Measurements from ENCODE around the gene DPM1.

The DPM1 gene

DNA sequence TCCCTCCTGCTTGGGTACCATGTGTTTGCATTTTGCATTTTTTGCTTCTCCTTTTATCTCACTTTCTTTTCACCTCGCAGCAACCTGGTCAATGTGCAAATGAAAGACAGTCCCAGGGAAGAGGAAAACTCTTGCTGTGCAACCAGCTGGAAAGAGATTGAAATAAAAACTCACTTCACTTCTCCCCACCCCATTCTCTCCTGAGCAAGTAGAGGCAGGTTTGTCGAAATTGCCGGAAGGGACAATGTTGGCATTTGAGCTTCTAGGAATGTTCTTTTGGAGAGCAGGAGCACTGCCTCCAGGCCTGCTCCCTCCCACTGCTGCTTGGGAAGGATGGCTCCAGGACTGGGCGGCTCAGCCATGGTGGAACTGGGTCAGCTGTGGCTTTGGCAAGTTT, 34.0 kb upstream of the DPM1 start:
- no peak for DNase-seq (ENCODE audit: low read depth)
- TF ChIP-seq, protein P1, sequence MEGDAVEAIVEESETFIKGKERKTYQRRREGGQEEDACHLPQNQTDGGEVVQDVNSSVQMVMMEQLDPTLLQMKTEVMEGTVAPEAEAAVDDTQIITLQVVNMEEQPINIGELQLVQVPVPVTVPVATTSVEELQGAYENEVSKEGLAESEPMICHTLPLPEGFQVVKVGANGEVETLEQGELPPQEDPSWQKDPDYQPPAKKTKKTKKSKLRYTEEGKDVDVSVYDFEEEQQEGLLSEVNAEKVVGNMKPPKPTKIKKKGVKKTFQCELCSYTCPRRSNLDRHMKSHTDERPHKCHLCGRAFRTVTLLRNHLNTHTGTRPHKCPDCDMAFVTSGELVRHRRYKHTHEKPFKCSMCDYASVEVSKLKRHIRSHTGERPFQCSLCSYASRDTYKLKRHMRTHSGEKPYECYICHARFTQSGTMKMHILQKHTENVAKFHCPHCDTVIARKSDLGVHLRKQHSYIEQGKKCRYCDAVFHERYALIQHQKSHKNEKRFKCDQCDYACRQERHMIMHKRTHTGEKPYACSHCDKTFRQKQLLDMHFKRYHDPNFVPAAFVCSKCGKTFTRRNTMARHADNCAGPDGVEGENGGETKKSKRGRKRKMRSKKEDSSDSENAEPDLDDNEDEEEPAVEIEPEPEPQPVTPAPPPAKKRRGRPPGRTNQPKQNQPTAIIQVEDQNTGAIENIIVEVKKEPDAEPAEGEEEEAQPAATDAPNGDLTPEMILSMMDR (conservative IDR thresholded peaks at IDR 0.05; ENCODE audit: low read depth, low read length) = no peak

DNA sequence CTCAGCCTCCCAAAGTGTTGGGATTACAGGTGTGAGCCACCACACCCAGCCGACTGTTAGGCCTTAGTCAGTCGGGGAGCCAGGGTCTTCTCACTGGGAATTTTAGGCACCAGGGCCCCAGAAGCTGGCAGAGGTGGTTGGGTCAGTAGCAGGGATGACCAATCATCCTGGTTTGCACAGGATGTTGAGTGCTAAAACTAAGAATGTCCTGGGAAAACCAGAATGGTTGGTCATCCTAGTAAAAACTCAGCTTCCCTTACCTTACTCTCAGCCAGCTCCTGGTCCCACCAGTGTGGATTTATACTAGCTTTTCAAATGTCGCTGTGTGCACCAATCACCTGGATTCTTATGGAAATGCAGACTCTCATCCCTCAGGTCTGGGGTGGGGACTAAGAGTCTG, 32.7 kb upstream of the DPM1 start:
- TF ChIP-seq, protein P1 (conservative IDR thresholded peaks at IDR 0.05; ENCODE audit: low read depth, low read length) = no peak

More for the DNA sequence above, 34.0 kb upstream of the DPM1 start:
- H3K4me3 ChIP-seq (ENCODE audit: low read depth, low read length) = no peak overlapping the region

DNA sequence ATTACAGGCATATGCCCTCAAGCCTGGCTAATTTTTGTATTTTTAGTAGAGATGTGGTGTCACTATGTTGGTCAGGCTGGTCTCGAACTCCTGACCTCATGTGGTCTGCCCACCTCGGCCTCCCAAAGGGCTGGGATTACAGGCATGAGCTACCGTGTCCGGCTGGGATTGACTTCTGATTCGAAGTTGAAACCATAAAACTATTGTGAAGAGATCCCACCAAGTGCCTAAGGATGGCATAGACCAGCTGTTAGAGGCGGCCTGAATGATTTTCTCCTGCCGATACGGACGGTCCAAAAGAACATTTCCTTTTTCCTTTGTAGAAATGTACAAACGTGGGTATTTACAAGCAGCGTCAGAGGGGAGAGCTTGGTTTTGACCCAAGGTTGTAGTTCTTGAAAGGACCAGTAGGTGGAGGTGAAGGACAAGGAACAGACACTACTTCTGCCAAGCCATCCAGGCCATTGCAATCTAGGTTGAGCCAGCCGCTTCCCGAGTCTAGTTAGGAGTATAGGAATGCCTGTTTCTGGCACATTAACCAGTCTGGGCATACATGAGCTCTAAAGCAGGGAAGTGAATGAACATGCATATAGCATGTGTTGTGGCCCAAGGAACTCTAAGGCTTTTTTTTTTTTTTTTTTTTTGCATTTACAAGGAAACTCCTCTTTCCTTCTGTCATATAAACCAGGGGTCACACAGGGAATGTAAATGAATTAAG, 29.3 kb upstream of the DPM1 start:
- DNase-seq (ENCODE audit: low read depth) = peak; percentile 94
- TF ChIP-seq, protein P1 (conservative IDR thresholded peaks at IDR 0.05; ENCODE audit: low read depth, low read length) = peak; percentile 90
- no peak overlapping the region for H3K4me3 ChIP-seq (ENCODE audit: low read depth, low read length)

More for the DNA sequence above, 32.7 kb upstream of the DPM1 start:
- no peak overlapping the region for H3K4me3 ChIP-seq (ENCODE audit: low read depth, low read length)
- no peak for DNase-seq (ENCODE audit: low read depth)

DNA sequence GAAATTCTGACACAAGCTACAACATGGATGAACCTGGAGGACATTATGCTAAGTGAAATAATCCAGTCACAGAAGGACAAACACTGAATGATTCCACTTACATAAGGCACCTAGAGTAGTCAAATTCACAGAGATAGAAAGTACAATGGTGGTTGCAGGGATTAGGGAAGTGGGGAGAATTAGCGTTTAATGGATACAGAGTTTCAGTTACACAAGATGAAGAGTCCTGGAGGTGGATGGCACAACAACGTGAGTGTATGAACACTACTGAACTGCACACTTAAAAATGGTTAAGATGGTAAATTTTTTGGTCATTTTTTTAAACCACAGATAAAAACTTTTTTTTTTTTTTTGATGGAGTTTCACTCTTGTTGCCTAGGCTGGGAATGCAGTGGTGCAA, 25.0 kb upstream of the DPM1 start:
- no peak for DNase-seq (ENCODE audit: low read depth)
- TF ChIP-seq, protein P1 (conservative IDR thresholded peaks at IDR 0.05; ENCODE audit: low read depth, low read length) = no peak
- H3K4me3 ChIP-seq (ENCODE audit: low read depth, low read length) = no peak overlapping the region

DNA sequence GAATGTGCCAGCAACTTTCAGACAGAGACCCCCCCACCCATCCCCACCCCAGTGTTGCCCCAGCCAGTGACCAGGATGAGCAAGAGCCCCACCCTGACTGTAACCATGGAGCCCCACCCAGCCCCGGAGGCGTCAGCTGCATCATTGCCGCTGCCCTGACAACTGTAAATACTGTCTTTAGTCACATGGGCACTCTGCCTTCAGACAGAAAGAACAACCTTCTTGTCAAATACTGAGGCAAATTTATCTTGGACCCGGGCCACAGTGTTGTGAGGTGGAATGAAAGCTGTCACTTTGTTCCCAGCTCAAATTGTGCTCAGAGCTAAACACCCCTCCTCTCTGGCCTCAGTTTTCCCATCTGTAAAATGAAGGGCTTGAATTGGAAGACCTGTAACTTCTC, 24.0 kb upstream of the DPM1 start:
- no peak overlapping the region for H3K4me3 ChIP-seq (ENCODE audit: low read depth, low read length)
- DNase-seq (ENCODE audit: low read depth) = peak; percentile 74
- TF ChIP-seq, protein P1 (conservative IDR thresholded peaks at IDR 0.05; ENCODE audit: low read depth, low read length) = no peak

DNA sequence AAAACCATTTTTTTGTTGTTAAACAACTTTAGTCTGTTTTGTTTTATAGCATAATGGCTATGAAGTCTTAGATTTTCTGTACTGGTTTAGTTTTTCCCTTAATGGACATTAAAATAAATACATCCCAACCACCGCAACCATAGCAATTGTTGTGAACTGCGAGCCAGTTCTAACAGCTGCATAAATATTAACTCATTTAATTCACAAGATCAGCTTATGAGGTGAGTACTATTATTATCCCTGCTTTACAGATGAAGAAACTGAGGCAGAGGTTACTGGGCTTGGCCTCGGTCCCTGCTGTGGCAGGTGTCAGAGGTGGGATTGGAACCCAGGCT, 23.3 kb upstream of the DPM1 start:
- no peak for DNase-seq (ENCODE audit: low read depth)
- no peak overlapping the region for H3K4me3 ChIP-seq (ENCODE audit: low read depth, low read length)

More for the DNA sequence above, 23.3 kb upstream of the DPM1 start:
- TF ChIP-seq, protein P1 (conservative IDR thresholded peaks at IDR 0.05; ENCODE audit: low read depth, low read length) = no peak

All from choroid plexus epithelial cell (primary cell).